Parathyroid adenoma (tissue), 2 donors: ENCODE data around the gene NUTM1.
A peak's percentile ranks its signal among the peaks of the same experiment; 100 is the strongest.

ENCODE experiments used
- H2AFZ ChIP-seq: fragments of 300-600 bp; sonication (generic); one replicate; pipeline ENCODE4 v1.7.0; 2017; ENCODE audit warnings: antibody characterized with exemption, mild to moderate bottlenecking
- H3K27ac ChIP-seq: fragments of 300-600 bp; sonication (generic); one replicate; pipeline ENCODE4 v1.7.0; 2017
- H3K27me3 ChIP-seq: fragments of 300-600 bp; sonication (generic); one replicate; pipeline ENCODE4 v1.7.0; 2017; ENCODE audit warnings: low read length; ENCODE audit not compliant: control insufficient read depth, insufficient read depth
- H3K36me3 ChIP-seq: fragments of 300-600 bp; sonication (generic); one replicate; pipeline ENCODE4 v1.7.0; 2017; ENCODE audit warnings: low read length; ENCODE audit not compliant: control insufficient read depth, insufficient read depth
- H3K4me1 ChIP-seq: fragments of 300-600 bp; sonication (generic); one replicate; pipeline ENCODE4 v1.7.0; 2017; ENCODE audit warnings: control low read depth
- H3K4me2 ChIP-seq: fragments of 300-600 bp; sonication (generic); one replicate; pipeline ENCODE4 v1.7.0; 2017; ENCODE audit warnings: low read length
- H3K4me3 ChIP-seq: fragments of 300-600 bp; sonication (generic); one replicate; pipeline ENCODE4 v1.7.0; 2017; ENCODE audit warnings: low read depth, low read length
- H3K79me2 ChIP-seq: fragments of 300-600 bp; sonication (generic); one replicate; pipeline ENCODE4 v1.7.0; 2017; ENCODE audit warnings: control low read depth
- H3K9ac ChIP-seq: fragments of 300-600 bp; sonication (generic); one replicate; pipeline ENCODE4 v1.7.0; 2017; ENCODE audit warnings: mild to moderate bottlenecking
- H3K9me3 ChIP-seq: fragments of 300-600 bp; sonication (generic); one replicate; pipeline ENCODE4 v1.7.0; 2017; ENCODE audit warnings: low read length; ENCODE audit not compliant: control insufficient read depth
- CTCF ChIP-seq: fragments of 300-600 bp; sonication (generic); IDR thresholded peaks from one replicate; pipeline ENCODE4 v1.7.0; 2017; ENCODE audit warnings: antibody characterized with exemption, mild to moderate bottlenecking
- donor health status: primary hyperparathyroidism.

NUTM1 gene

GRCh38 chr15:34311563-34311962, 31.6 kb upstream of the NUTM1 start:
- H3K4me2 ChIP-seq = no peak overlapping the region
- H3K4me1 ChIP-seq = no peaks in the 10 kb centered on the region
- no peak overlapping the region for H3K27ac ChIP-seq
- H3K4me3 ChIP-seq = no peak overlapping the region
- no peaks in the 10 kb centered on the region for H3K36me3 ChIP-seq
- H3K79me2 ChIP-seq = no peaks in the 10 kb centered on the region
- H3K9ac ChIP-seq = no peak overlapping the region
- no peak overlapping the region for H2AFZ ChIP-seq
- TF ChIP-seq CTCF = no peak
- H3K27me3 ChIP-seq = no peaks in the 10 kb centered on the region
- no peaks in the 10 kb centered on the region for H3K9me3 ChIP-seq

- Histone ChIP-seq H3K27ac (no peak overlapping the region), H2AFZ (no peak overlapping the region), H3K9me3 (no peaks in the 10 kb centered on the region), H3K79me2 (no peaks in the 10 kb centered on the region), H3K36me3 (no peaks in the 10 kb centered on the region), H3K4me3 (no peak overlapping the region), H3K4me1 (no peaks in the 10 kb centered on the region), H3K9ac (no peak overlapping the region), H3K27me3 (no peaks in the 10 kb centered on the region), H3K4me2 (no peak overlapping the region)
- TF ChIP-seq CTCF = no peak
Observed at GRCh38 chr15:34314491-34315490, 28.3 kb upstream of the NUTM1 start.

- TF ChIP-seq CTCF = no peak
- Histone ChIP-seq H2AFZ (peak overlapping the region; percentile 70), H3K36me3 (no peaks in the 10 kb centered on the region), H3K4me3 (peak overlapping the region; percentile 50), H3K9me3 (no peaks in the 10 kb centered on the region), H3K27ac (peak overlapping the region; percentile 36), H3K4me1 (no peaks in the 10 kb centered on the region), H3K4me2 (peak overlapping the region; percentile 57), H3K79me2 (no peaks in the 10 kb centered on the region), H3K27me3 (no peaks in the 10 kb centered on the region), H3K9ac (no peak overlapping the region)
Observed at GRCh38 chr15:34318277-34319079, 24.6 kb upstream of the NUTM1 start.

GRCh38 chr15:34323217-34323616, 19.9 kb upstream of the NUTM1 start:
- Histone ChIP-seq H3K27me3 (no peaks in the 10 kb centered on the region), H3K9me3 (no peaks in the 10 kb centered on the region), H2AFZ (no peak overlapping the region), H3K4me3 (no peak overlapping the region), H3K4me2 (no peak overlapping the region), H3K4me1 (no peaks in the 10 kb centered on the region), H3K9ac (no peak overlapping the region), H3K36me3 (no peaks in the 10 kb centered on the region), H3K27ac (no peak overlapping the region), H3K79me2 (no peaks in the 10 kb centered on the region)
- no peak for TF ChIP-seq CTCF
